GM19240 (cell line): ENCODE measurements around the gene RASL10B.
"Not testable (repeated sequence)": the region's sequence is repeated elsewhere in the genome, so short reads cannot be mapped to it uniquely, and the experiment has no call there.

ENCODE experiments used
- DNase-seq: peaks from one replicate; pipeline ENCODE4 v3.0.0; 2011; ENCODE audit warnings: low spot score; ENCODE audit not compliant: insufficient read length

Gene RASL10B

GRCh38 chr17:35742896-35743477 lies 11.5 kb downstream of the RASL10B start:
- DNase-seq: no peak

GRCh38 chr17:35743626-35744328 lies 12.3 kb downstream of the RASL10B start:
- no peak for DNase-seq

- DNase-seq: no peak
These were observed 13.4 kb downstream of the RASL10B start for GRCh38 chr17:35744830-35745229.

- DNase-seq: no peak
These were observed 13.8 kb downstream of the RASL10B start for GRCh38 chr17:35745246-35745645.

DNA sequence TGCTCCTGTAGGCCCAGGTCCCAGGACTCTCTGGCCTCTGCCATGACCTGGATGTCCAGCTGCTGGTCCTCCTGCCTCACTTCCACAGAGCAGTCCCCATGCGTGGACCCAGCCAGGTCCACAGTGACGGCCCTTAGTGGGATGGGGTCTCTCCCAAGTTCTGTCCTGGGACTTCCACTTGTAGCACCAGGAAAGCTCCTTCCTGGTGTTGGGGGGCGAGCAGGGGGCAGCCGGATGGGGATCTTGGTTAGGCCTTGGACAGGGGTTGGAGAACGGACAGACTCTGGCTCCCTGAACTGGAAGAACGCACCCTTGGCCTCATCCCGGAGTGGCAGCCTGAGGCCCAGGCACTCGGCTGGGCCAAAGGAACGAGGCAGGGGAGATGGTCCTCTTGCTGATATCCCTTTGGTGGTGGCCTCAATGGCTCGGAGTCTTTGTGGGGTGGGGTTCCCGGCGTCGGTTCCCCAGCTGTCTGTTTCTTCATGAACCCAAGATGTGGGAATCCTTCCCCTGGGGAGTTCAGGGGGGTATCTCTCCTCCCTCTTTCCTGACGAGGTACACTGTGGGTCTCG lies 14.4 kb downstream of the RASL10B start:
- no peak for DNase-seq

DNA sequence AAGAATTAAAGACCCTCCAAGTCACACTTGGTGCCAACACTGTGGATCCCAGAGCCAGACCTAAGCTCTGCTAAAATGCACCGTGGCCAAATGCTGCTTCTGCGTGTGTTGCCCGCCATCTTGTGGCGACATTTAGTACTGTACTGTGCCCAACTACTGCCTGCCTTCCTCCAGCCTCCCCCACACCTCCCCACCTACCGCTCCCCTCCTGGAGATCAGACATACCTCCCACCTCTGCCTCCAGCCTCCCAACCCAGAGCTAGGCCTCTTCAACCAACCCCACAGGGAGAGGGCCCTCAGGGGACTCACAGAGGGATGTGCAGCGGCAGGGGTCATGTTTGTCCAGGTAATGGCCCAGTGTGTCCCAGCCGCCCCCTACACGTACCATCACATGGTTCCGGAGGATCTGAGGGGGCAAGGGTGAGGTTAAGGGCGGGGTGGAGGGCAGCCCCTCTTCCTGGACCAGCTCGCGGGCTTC lies 16.1 kb downstream of the RASL10B start:
- DNase-seq: peak; percentile 94

DNA sequence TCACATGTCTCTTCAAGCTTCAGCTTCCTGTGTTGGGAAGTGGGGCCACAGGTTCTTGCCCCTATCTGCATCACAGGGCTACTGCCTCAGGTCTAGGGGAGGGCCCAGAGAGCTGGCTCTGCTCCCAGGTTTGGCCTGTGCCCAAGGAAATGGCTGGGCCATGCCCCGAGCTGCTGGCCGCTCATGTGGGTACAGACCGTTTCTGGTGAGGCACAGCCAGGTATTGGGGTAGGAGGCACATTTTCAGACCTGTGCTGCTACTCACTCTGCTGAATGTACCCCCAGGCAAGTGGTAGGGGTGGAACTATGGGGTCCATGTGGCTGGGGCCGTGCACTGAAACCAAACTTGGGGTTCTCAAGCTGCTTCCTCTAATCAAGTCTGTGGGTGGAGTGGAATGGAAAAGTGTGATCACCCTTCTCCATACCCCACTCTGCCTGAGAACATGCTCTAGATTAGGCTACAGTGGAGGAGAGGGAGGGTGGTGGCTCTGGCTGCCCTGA lies 17.0 kb downstream of the RASL10B start:
- DNase-seq: no peak

DNA sequence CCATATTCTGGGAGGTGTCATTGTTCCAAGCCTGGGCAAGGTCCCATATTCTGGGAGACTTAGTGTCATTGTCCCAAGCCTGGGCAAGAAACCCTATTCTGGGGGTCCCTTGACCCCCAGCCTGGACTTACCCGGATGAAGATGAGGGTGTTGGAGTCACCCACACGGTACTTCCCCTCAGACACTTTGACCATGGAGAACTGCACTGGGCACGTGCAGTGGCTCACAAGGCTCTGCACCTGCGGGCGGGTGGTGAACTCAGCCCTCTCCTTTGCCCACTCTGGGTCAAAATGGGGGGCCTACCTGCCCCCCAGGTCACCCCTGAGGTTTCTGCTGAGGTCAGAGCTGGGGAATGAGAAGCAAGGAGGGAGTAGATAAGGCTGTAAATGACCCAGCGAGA lies 17.5 kb downstream of the RASL10B start:
- no peak for DNase-seq

GRCh38 chr17:35749560-35750412 lies 18.3 kb downstream of the RASL10B start:
- DNase-seq: no peak

DNA sequence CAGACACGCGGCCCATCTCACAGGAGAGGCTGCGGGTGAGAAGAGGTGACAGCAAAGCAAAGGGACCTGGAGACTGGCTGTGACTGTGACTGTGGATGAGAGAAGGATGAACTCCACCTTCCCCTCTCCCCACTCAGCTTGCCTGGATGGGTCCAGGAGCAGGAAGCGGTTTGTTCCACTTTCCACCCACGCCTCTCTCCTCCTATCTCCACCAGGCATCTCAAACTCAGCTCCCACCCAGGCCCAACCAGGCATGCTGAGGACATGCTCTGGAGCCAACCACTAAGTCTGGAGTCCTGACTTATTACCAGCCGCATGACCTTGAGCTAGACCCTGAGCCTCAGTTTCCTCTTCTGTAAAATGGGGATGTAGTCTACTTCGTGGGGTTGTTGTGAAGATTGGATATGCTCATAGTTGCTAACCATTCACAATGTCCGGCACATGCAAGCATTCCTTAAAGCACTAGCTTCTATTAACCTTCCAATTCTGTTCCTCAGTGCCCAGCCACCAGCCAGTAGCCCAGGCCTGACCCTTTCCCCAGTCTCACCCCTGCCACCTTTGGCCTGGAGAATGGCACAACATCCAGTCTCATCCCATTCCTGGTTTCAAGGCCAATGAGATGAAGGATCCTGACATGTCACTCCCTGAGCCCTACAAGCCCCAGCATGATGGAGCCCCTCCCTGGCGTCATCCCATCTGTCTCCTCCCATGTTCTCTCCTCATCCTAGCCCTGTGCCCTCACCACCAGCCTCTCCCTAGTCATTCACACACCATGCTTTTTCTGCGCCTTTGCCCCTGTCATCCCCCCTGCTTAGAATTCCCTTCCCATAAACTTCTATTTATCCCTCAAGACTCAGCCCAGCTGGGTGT lies 19.3 kb downstream of the RASL10B start:
- DNase-seq: no peak

DNA sequence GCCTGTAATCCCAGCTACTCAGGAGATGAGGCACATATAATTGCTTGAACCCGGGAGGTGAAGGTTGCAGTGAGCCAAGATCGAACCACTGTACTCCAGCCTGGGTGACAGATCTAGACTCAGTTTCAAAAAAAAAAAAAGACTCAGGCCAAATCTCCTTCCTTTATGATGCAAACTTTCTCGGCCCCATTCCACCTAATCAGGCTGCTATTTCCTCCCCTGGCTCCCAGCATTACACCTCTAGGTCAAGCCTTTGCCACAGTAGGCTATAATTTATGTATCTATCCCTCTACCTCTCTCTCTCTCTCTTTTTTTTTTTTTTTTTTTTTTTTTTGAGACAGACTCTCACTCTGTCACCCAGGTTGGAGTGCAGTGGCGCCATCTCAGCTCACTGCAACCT lies 20.1 kb downstream of the RASL10B start:
- not testable (repeated sequence) for DNase-seq

DNA sequence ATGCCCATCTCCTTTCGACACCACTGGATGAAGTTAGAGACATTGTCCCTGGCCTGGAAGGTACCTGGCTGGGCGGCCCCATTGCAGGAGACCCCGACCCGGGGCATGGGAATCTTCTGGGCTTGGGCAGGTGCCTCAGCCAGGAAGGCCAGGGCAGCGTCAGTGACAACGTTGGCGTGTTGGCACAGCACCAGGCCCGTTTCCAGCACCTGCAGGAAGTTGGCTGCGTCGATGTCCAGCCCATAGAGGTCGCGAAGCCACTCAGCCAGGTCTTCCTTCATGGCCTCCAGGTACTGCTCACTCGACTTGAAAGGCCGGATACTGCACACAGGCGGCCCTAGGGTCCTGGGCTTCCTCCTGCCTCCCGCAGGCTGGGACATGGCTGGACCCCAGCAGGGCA lies 21.0 kb downstream of the RASL10B start:
- DNase-seq: no peak

GRCh38 chr17:35752945-35753764 lies 21.7 kb downstream of the RASL10B start, which contains the start of gene GAS2L2:
GAS2L2 (minus strand) TSS chr17:35753239; CDS start chr17:35752850, 389 bp downstream.
- no peak for DNase-seq

DNA sequence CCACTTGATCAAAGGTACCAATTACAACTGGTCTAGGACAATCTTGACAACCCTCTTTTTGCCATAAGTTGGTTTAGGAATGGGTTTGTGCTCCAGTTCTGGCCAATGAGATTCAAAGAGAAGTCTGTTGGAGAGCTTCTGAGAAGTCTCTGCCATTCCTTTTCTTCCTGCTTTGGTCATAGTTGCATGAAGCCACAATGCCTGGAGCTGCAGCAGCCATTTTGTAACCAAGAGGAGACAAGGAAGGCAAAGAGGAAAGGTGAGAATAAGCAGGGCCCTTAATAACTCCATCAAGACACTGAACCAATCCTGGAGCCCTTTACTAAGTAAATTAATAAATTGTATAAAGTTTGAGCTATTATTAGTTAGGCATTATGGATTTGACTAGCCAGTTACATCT lies 25.8 kb downstream of the RASL10B start:
- DNase-seq: no peak

DNA sequence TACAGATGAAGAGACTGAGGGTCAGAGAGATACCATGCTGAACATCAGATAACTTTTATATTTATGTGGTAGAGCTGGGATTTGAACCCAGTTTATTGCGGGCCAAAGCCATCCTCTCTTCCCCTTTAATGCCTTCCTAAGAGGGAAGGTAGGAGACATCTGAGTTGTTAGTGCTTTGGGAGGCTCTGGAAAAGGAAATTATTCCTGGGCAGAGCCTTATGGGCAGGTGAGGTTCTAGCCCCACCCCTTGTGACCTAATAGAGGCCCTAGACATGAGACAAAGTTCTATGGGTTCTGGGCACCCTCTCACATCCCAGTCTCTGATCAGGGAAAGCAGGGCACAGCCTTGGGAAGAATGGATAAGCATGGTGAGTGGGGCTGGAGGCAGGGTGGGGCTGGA lies 29.1 kb downstream of the RASL10B start, which contains the start of gene C17orf50:
Gene C17orf50, plus strand, starts transcription at position 301 of the 400 bp plus-strand sequence. Its CDS starts 55 bp downstream, at position 356.
- DNase-seq: no peak

GRCh38 chr17:35761601-35762000 lies 30.2 kb downstream of the RASL10B start:
- no peak for DNase-seq

GRCh38 chr17:35763767-35764122 lies 32.3 kb downstream of the RASL10B start:
- no peak for DNase-seq

DNA sequence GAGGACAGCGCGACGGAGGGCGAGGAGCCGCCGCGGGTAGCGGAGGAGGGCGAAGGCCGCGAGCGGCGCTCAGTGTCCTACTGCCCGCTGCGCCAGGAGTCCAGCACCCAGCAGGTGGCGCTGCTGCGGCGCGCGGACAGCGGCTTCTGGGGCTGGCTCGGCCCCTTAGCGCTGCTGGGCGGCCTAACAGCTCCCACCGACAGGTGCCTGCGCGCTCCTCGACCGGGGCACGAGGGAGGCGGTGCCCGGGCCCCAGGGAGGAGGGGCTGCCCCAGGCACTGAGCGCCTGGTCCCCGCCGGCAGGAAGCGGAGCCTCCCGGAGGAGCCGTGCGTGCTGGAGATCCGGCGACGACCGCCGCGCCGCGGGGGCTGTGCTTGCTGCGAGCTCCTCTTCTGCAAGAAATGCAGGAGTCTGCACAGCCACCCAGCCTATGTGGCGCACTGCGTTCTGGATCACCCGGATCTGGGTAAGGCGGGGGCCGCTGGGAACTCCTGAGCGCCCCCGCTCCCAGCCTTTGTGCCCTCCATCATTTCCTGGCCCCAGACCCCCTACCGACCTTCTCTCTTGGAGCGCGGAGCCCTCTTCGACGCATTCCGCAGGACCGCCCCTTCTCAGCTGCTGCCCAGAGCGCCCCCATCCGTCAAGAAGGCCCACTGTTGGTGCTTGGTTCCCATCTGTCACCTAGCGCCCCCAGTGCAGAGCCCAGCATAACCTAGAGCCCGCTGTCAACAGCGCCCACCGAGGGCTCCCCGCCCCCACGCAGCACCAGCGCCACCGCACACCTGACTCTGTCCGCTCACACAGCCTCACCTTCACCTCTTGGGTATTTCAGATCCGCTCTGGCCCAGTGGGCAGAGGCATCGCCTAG lies 32.9 kb downstream of the RASL10B start:
- DNase-seq: peak; percentile 97
